Lung (tissue), 12 donors: ENCODE results near the gene XRCC4. TPM values are rescaled to one million over a fixed set of nuclear protein-coding genes. Genes with fewer than 3 reads are reported as not detected.

ENCODE experiments used
- ATAC-seq: fragments of 200-7000 bp; cut with Tn5 transposase; one replicate; pipeline ENCODE4 v1.9.1; 2020; ENCODE audit warnings: moderate number of reproducible peaks; ENCODE audit not compliant: insufficient read depth, low FRiP score
- DNase-seq, 3 donors: peaks; one replicate each; pipeline ENCODE4 v3.0.0-alpha.2; 2013 to 2017
- H3K27ac ChIP-seq, 2 donors: one replicate each; pipeline ENCODE4 v1.5.1; 2013; ENCODE audit warnings: mild to moderate bottlenecking in 2 of 2, moderate library complexity in 2 of 2, control low read depth in 1 of 2, inconsistent platforms in 1 of 2, low read depth in 1 of 2, low read length in 1 of 2
- H3K27me3 ChIP-seq, 3 donors: one replicate each; pipeline ENCODE4 v1.5.1; 2013; ENCODE audit warnings: low read length in 2 of 3; ENCODE audit not compliant: control insufficient read depth in 3 of 3, insufficient read depth in 3 of 3
- H3K36me3 ChIP-seq, 4 donors: one replicate each; pipeline ENCODE4 v1.5.1; 2013; ENCODE audit warnings: low read length in 4 of 4, mild to moderate bottlenecking in 1 of 4, moderate library complexity in 1 of 4; ENCODE audit not compliant: control insufficient read depth in 4 of 4, insufficient read depth in 4 of 4
- H3K4me1 ChIP-seq, 5 donors: one replicate each; pipeline ENCODE4 v1.5.1; 2013; ENCODE audit warnings: low read length in 5 of 5, mild to moderate bottlenecking in 2 of 5, moderate library complexity in 1 of 5; ENCODE audit not compliant: control insufficient read depth in 5 of 5, insufficient read depth in 5 of 5
- H3K4me3 ChIP-seq: one replicate; pipeline ENCODE4 v1.5.1; 2013; ENCODE audit warnings: mild to moderate bottlenecking, control low read depth, moderate library complexity
- H3K9ac ChIP-seq, 2 donors: one replicate each; pipeline ENCODE4 v1.5.1; 2013; ENCODE audit warnings: low read length in 2 of 2, control low read depth in 1 of 2; ENCODE audit not compliant: insufficient read depth in 1 of 2
- H3K9me3 ChIP-seq, 4 donors: one replicate each; pipeline ENCODE4 v1.5.1; 2013; ENCODE audit warnings: low read length in 3 of 4, mild to moderate bottlenecking in 1 of 4, moderate library complexity in 1 of 4; ENCODE audit not compliant: control insufficient read depth in 4 of 4, insufficient read depth in 3 of 4
- CTCF ChIP-seq: IDR thresholded peaks from 2 replicates; pipeline ENCODE4 v1.5.1; 2012; ENCODE audit warnings: mild to moderate bottlenecking; ENCODE audit errors: control extremely low read depth, extremely low read depth
- WGBS, 2 donors: extraction: QIAGEN DNeasy Blood & Tissue Kit; methylation state at CpG; one replicate each; pipeline ENCODE4 v1.1.7; 2013; 5-methylcytosine and 5-hydroxymethylcytosine counted together
- polyA plus RNA-seq, 2 donors: library from polyadenylated mRNA; stranded (reverse); fragments of 200-250 nt; gene quantifications; one replicate each; pipeline ENCODE4 v1.2.1, GENCODE V29; 2013
- total RNA-seq, 2 donors: library from RNA; depleted of rRNA in 1 of 2; stranded (reverse); fragments of >200 nt in 1 of 2; gene quantifications; one replicate each; pipeline ENCODE4 v1.2.1, GENCODE V29; 2014 to 2021
- donor health status: control.
- donor health status: control.
- donor health status: Bipolar disorder and iron deficiency.
- donor health status: healthy.
- donor health status: DM: yes; HTN: yes; CAD: no.

The XRCC4 gene
- total and polyA plus RNA-seq, 4 donors: 3.8 to 10.7 (median 8.4) TPM

DNA sequence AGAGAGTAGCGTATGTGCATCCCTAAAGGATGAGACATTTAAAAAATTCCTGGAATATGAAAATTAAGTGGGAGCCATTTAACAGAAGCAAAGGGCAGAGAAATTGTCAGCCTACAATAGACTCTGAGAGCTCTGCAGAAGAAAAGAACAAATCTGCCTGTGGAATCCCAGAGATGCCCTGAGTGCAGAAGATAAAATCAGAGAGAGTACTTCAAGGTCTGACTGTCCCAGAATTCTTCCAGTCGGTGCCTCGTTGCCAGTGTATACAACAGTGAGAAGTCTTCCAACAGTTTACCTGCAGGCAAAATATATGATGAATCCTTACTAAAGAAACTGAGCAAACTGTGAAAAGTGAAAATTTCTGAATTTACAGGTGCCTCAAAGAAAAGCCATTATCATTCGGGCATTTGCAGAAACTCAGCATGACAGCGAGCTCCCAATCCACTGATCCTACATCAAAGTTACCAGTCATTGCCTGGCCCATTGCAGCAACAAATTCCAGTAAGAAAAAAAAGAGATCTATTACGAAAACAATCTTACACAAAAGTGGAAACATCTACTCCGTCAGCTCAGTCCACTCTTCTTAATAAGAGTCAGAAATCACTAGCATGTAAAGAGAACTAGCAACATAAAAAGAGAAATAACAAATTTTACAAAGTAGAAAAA lies 301.4 kb downstream of the XRCC4 start:
- TF ChIP-seq CTCF: no peak

GRCh38 chr5:83385812-83386211 lies 308.5 kb downstream of the XRCC4 start:
- H3K4me1 ChIP-seq: peaks cover 0 to 21% (median 0%) of the 10 kb centered on the region in 5 donors
- no peak for TF ChIP-seq CTCF
- no peaks in the 10 kb centered on the region for H3K27me3 ChIP-seq
- H3K36me3 ChIP-seq: no peaks in the 10 kb centered on the region
- ATAC-seq (no peak), DNase-seq (no peak)
- H3K9ac ChIP-seq: no peak overlapping the region
- no peak overlapping the region for H3K4me3 ChIP-seq
- WGBS, 2 donors: 86 to 89% methylated on average over 4 of the region's 4 CpGs
- H3K9me3 ChIP-seq: no peaks in the 10 kb centered on the region
- no peak overlapping the region for H3K27ac ChIP-seq

More for the DNA sequence above, 301.4 kb downstream of the XRCC4 start:
- ATAC-seq (no peak), DNase-seq (no peak)
- Histone ChIP-seq H3K27me3 (no peaks in the 10 kb centered on the region), H3K36me3 (no peaks in the 10 kb centered on the region), H3K9ac (no peak overlapping the region), H3K4me3 (no peak overlapping the region), H3K27ac (no peak overlapping the region), H3K4me1 (peaks cover 0 to 13% (median 0%) of the 10 kb centered on the region in 5 donors), H3K9me3 (no peaks in the 10 kb centered on the region)
- 56 to 72% methylated on average over 7 of the region's 7 CpGs for WGBS, 2 donors

DNA sequence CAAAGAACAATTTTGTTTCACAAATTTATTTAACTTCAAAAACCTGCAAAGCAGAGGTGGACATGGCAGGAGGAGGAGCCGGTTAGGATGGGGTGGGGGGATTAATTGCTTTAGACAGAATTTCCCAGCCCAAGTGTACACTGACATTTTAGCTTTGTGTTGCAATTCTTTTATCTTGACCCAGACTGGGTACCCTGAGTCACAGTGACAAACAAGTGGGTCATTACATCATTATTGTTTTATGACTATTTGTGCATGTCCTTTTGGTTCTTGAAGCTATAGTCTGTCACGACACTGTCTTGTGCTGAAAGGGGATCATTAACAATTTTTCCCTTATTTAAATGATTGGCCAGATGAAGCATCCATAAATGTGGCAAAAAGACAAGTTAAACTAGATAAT lies 309.7 kb downstream of the XRCC4 start:
- ATAC-seq: no peak
- H3K27me3 ChIP-seq: no peaks in the 10 kb centered on the region
- H3K27ac ChIP-seq: no peak overlapping the region
- no peak for DNase-seq
- no peak for TF ChIP-seq CTCF
- H3K4me3 ChIP-seq: no peak overlapping the region
- H3K36me3 ChIP-seq: no peaks in the 10 kb centered on the region
- H3K9ac ChIP-seq: no peak overlapping the region
- WGBS, 2 donors: 82 to 86% methylated on average over 2 of the region's 2 CpGs
- peaks cover 0 to 21% (median 0%) of the 10 kb centered on the region in 5 donors for H3K4me1 ChIP-seq
- H3K9me3 ChIP-seq: no peaks in the 10 kb centered on the region

GRCh38 chr5:83388608-83389007 lies 311.3 kb downstream of the XRCC4 start:
- no peak overlapping the region for H3K27ac ChIP-seq
- ATAC-seq (no peak), DNase-seq (peak in 2 of 3 donors; percentile 81 to 88)
- no peak overlapping the region for H3K4me3 ChIP-seq
- TF ChIP-seq CTCF: no peak
- no peaks in the 10 kb centered on the region for H3K9me3 ChIP-seq
- H3K4me1 ChIP-seq: peaks cover 0 to 21% (median 0%) of the 10 kb centered on the region in 5 donors
- no peaks in the 10 kb centered on the region for H3K27me3 ChIP-seq
- no peaks in the 10 kb centered on the region for H3K36me3 ChIP-seq
- H3K9ac ChIP-seq: no peak overlapping the region
